B cell (primary cell): Measurements from ENCODE around the gene MPI. TPM values are rescaled to one million over a fixed set of nuclear protein-coding genes. Genes with fewer than 3 reads are reported as not detected.

Experiments
- ATAC-seq: fragments of 200-7000 bp; cut with Tn5 transposase; one replicate; pipeline ENCODE4 v1.10.0; 2021; ENCODE audit warnings: low read depth, mild to moderate bottlenecking, moderate number of reproducible peaks, moderate library complexity
- CTCF ChIA-PET: fragments of 350-600 bp; sonication (Branson Sonifier 250); formaldehyde crosslinking; loops from one replicate; lab custom pipeline; 2021; ENCODE audit warnings: antibody characterized with exemption, inconsistent platforms; lab: Charles Lee
- POLR2A ChIA-PET: fragments of 350-600 bp; sonication (Branson Sonifier 250); formaldehyde crosslinking; loops from one replicate; lab custom pipeline; 2021; ENCODE audit warnings: antibody characterized with exemption; lab: Charles Lee
- DNase-seq: peaks from one replicate; pipeline ENCODE4 v3.0.0; 2013
- H2AFZ ChIP-seq: 2 replicates; pipeline ENCODE4 v1.6.1; 2012; ENCODE audit warnings: mild to moderate bottlenecking, low read depth, low read length; ENCODE audit not compliant: insufficient read depth, poor library complexity, severe bottlenecking
- H3K27ac ChIP-seq, 2 donors: 1 replicate in 1 of 2; 2 replicates in 1 of 2; pipeline ENCODE4 v1.5.1; 2012 to 2013; ENCODE audit warnings: low read length in 2 of 2, mild to moderate bottlenecking in 2 of 2, moderate library complexity in 1 of 2
- H3K27me3 ChIP-seq, 4 experiments: fragments of 200-600 bp in 1 of 4; sonication (generic) in 1 of 4; replicated peaks in 1 of 4; 1 replicate in 2 of 4; 2 replicates in 2 of 4; pipeline versions ENCODE4 v1.6.1 to v1.7.0; 2013 to 2016; ENCODE audit warnings: low read length in 3 of 4, mild to moderate bottlenecking in 2 of 4, mixed read lengths in 1 of 4, moderate library complexity in 1 of 4; ENCODE audit not compliant: insufficient read depth in 4 of 4, control insufficient read depth in 3 of 4; ENCODE audit errors: control extremely low read depth in 1 of 4
- H3K36me3 ChIP-seq, 2 experiments: replicated peaks in 1 of 2; 1 replicate in 1 of 2; 2 replicates in 1 of 2; pipeline versions ENCODE4 v1.6.1 to v1.7.1; 2013; ENCODE audit warnings: low read length in 1 of 2; ENCODE audit not compliant: insufficient read depth in 2 of 2, control insufficient read depth in 1 of 2; ENCODE audit errors: control extremely low read depth in 1 of 2, extremely low read depth in 1 of 2
- H3K4me1 ChIP-seq, 2 donors: fragments of 200-600 bp in 1 of 2; sonication (generic) in 1 of 2; 1 replicate in 1 of 2; 2 replicates in 1 of 2; pipeline versions ENCODE4 v1.5.1 to v1.6.1; 2013 to 2017; ENCODE audit warnings: low read length in 2 of 2; ENCODE audit not compliant: control insufficient read depth in 2 of 2, insufficient read depth in 2 of 2
- H3K4me2 ChIP-seq: replicated peaks from 2 replicates; pipeline ENCODE3; 2012; ENCODE audit warnings: mild to moderate bottlenecking, low read depth, low read length; ENCODE audit not compliant: poor library complexity, severe bottlenecking
- H3K4me3 ChIP-seq, 5 experiments: fragments of 200-600 bp in 1 of 5; sonication (generic) in 1 of 5; 1 replicate in 3 of 5; 2 replicates in 2 of 5; pipeline versions ENCODE4 v1.5.1 to v1.7.0; 2011 to 2016; ENCODE audit warnings: low read length in 4 of 5, mild to moderate bottlenecking in 4 of 5, low read depth in 2 of 5, control low read depth in 1 of 5, moderate library complexity in 1 of 5; ENCODE audit not compliant: insufficient read depth in 1 of 5; ENCODE audit errors: control extremely low read depth in 1 of 5, extremely low read depth in 1 of 5
- H3K79me2 ChIP-seq: fragments of 200-600 bp; sonication (generic); one replicate; pipeline ENCODE4 v1.6.0; 2016; ENCODE audit warnings: low read length; ENCODE audit not compliant: control insufficient read depth, insufficient read depth
- H3K9ac ChIP-seq: fragments of 200-600 bp; sonication (generic); 2 replicates; pipeline ENCODE4 v1.6.1; 2017; ENCODE audit warnings: mild to moderate bottlenecking, low read length, moderate library complexity
- H3K9me3 ChIP-seq, 3 donors: one replicate each; pipeline versions ENCODE4 v1.6.1 to v1.7.1; 2013; ENCODE audit warnings: low read length in 2 of 3; ENCODE audit not compliant: control insufficient read depth in 2 of 3, insufficient read depth in 1 of 3; ENCODE audit errors: control extremely low read depth in 1 of 3
- H4K20me1 ChIP-seq: 2 replicates; pipeline ENCODE4 v1.6.0; 2012; ENCODE audit warnings: mild to moderate bottlenecking, low read length; ENCODE audit not compliant: insufficient read depth, control insufficient read depth, poor library complexity, severe bottlenecking
- H3K27ac Mint-ChIP-seq: one replicate; pipeline ENCODE4 v1.8.0; 2021; ENCODE audit warnings: mixed read lengths
- H3K27me3 Mint-ChIP-seq: one replicate; pipeline ENCODE4 v1.8.0; 2021; ENCODE audit warnings: mixed read lengths
- H3K4me1 Mint-ChIP-seq: one replicate; pipeline ENCODE4 v1.8.0; 2021; ENCODE audit warnings: mixed read lengths
- H3K4me3 Mint-ChIP-seq: one replicate; pipeline ENCODE4 v1.8.0; 2021; ENCODE audit warnings: mixed read lengths
- H3K9me3 Mint-ChIP-seq: one replicate; pipeline ENCODE4 v1.8.0; 2022; ENCODE audit warnings: mixed read lengths; ENCODE audit not compliant: insufficient read depth
- CTCF ChIP-seq: fragments of 200-600 bp; IDR thresholded peaks from one replicate; pipeline ENCODE4 v1.8.0; 2022; ENCODE audit warnings: antibody characterized with exemption, mild to moderate bottlenecking
- EZH2 ChIP-seq: IDR thresholded peaks from 2 replicates; pipeline ENCODE4 v1.6.1; 2012; ENCODE audit warnings: borderline replicate concordance, low read depth, mild to moderate bottlenecking, moderate library complexity, low read length; ENCODE audit not compliant: insufficient read depth, poor library complexity, severe bottlenecking
- WGBS: methylation state at CpG from one replicate; pipeline ENCODE4 v1.1.5; 2013; ENCODE audit warnings: missing lambda C conversion rate; ENCODE audit not compliant: insufficient coverage; 5-methylcytosine and 5-hydroxymethylcytosine counted together
- intact Hi-C: fragments of 100-400 bp; cut with micrococcal nuclease; formaldehyde crosslinking; loops from one replicate; pipeline ENCODE4 v1.10.0; 2022
- polyA plus RNA-seq: library from polyadenylated mRNA; depleted of rRNA; stranded (reverse); fragments of >200 nt; gene quantifications from 2 replicates; pipeline ENCODE4 v1.2.3, GENCODE V29; 2012
- total RNA-seq, 2 donors: library from RNA; stranded (reverse); fragments of 120-200 nt in 1 of 2; gene quantifications; 1 replicate in 1 of 2; 2 replicates in 1 of 2; pipeline versions ENCODE4 v1.2.3 to v1.2.4, GENCODE V29; 2013 to 2022

Gene MPI
- total and polyA plus RNA-seq, 2 donors (not counting 1 experiment from before 2014, with no cell fraction given) = 37.2 to 59.8 TPM

GRCh38 chr15:74854453-74855022, 35.3 kb upstream of the MPI start:
- ATAC-seq (no peak), DNase-seq (no peak)
- no peaks in the 10 kb centered on the region for H3K9me3 ChIP-seq
- no peak overlapping the region for H3K27ac Mint-ChIP-seq
- H3K27ac ChIP-seq = no peak overlapping the region
- H3K9me3 Mint-ChIP-seq = no peaks in the 10 kb centered on the region
- no peak for TF ChIP-seq CTCF
- no peak for TF ChIP-seq EZH2
- no peak overlapping the region for H3K4me3 ChIP-seq
- H3K36me3 ChIP-seq = peaks cover 1 to 55% of the 10 kb centered on the region in 2 experiments
- no peak overlapping the region for H3K4me3 Mint-ChIP-seq
- no peak overlapping the region for H3K4me2 ChIP-seq
- CTCF ChIA-PET = interaction anchor here (1.7 kb wide), 1 partner anchor 11 kb away, joined by 8 read pairs; no protein-coding TSS in a partner anchor
- 85% methylated on average over 10 of the region's 13 CpGs for WGBS
- H3K4me1 Mint-ChIP-seq = peaks cover 35% of the 10 kb centered on the region
- peaks cover 30 to 38% of the 10 kb centered on the region in 2 donors for H3K4me1 ChIP-seq
- H3K27me3 Mint-ChIP-seq = no peaks in the 10 kb centered on the region
- H3K27me3 ChIP-seq = no peaks in the 10 kb centered on the region
- H4K20me1 ChIP-seq = peaks cover 73% of the 10 kb centered on the region
- peaks cover 49% of the 10 kb centered on the region for H3K79me2 ChIP-seq
- H3K9ac ChIP-seq = no peak overlapping the region
- intact Hi-C loops = no loop called here
- POLR2A ChIA-PET = no interaction called here
- H2AFZ ChIP-seq = no peak overlapping the region

GRCh38 chr15:74855857-74856256, 34.0 kb upstream of the MPI start:
- Mint-ChIP-seq H3K27me3 (no peaks in the 10 kb centered on the region), H3K27ac (peak overlapping the region; percentile 65), H3K9me3 (no peaks in the 10 kb centered on the region), H3K4me1 (peaks cover 36% of the 10 kb centered on the region), H3K4me3 (peak overlapping the region; percentile 57)
- no peak for DNase-seq
- Histone ChIP-seq H4K20me1 (peaks cover 87% of the 10 kb centered on the region), H3K4me2 (no peak overlapping the region), H3K4me3 (no peak overlapping the region), H3K4me1 (peaks cover 34 to 46% of the 10 kb centered on the region in 2 donors), H3K27ac (no peak overlapping the region), H3K79me2 (peaks cover 62% of the 10 kb centered on the region), H3K9ac (no peak overlapping the region), H3K9me3 (no peaks in the 10 kb centered on the region), H3K27me3 (no peaks in the 10 kb centered on the region), H3K36me3 (peaks cover 0 to 41% of the 10 kb centered on the region in 2 experiments), H2AFZ (no peak overlapping the region)
- POLR2A ChIA-PET = interaction anchor here (0.7 kb wide), 1 partner anchor 17 kb away, joined by 4 read pairs; the partner anchor contains the start of gene SCAMP2
- ATAC-seq = no peak
- intact Hi-C loops = no loop called here
- 100% methylated on average over 1 of the region's 2 CpGs for WGBS
- no peak for TF ChIP-seq EZH2
- TF ChIP-seq CTCF = no peak
- CTCF ChIA-PET = interaction anchor here (0.6 to 4.8 kb wide), 5 partner anchors 20 to 512 kb away, joined by 3 to 23 read pairs (median 4); no protein-coding TSS in a partner anchor
